NCI-H2227 treated with DMSO at 0.1 percent for 48 hours (cell line): ENCODE results near the gene BTN3A1.

Source experiments
- DNase-seq: peaks from one replicate; lab custom pipeline; 2025; lab: John Stamatoyannopoulos, UW

The BTN3A1 gene

DNA sequence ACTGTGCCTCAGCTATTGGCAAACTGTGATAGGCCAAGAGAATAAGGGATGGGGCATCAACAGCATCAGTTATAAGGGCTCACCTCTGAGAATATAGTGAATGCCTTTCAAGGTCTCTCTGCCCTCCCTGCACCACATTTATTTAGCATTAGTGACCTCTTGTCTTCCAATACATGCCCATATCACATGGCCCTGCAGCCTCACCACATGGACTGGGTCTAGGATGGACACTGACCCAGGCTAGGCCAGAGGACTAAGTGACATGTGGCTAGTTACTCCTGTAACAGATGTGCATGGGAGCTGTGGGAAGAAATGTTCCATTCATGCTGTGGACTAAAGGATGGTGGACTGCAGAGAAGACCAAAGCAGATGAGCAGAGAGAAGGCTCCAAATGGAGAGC is 22.3 kb upstream of the BTN3A1 start:
- no peak for DNase-seq

GRCh38 chr6:26380256-26380655 is 21.8 kb upstream of the BTN3A1 start:
- no peak for DNase-seq

GRCh38 chr6:26382121-26382520 is 20.0 kb upstream of the BTN3A1 start:
- no peak for DNase-seq

DNA sequence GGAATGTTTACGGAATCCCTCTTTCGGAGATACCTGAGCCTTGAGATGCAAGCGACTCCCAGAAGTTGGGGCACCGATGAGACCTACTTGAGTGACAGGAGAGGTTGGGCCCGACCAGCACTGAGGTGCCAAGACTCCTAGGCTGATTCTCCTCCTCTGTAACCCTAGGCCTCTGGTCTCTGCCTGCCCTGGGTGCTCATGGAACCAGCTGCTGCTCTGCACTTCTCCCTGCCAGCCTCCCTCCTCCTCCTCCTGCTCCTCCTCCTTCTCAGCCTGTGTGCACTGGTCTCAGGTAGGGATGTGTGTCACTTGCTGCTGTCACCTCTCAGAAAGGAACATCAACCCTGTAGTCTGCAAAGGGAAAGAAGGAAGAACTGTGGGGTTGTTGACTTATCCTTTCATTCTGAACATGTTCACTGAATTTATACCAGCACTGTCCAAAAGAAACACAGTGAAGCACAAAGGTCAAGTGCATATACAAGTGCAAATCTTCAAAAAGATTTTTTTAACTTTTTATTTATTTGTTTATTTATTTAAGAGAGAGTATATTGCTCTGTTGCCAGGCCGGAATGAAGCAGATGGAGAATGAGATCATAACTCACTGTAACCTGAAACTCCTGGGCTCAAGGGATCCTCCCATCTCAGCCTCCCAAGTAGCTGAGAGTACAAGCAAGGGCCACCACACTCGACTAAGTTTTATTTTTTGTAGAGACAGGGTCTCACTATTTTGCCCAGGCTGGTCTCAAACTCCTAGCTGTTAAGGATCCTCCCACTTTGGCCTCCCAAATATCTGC is 18.3 kb upstream of the BTN3A1 start:
- no peak for DNase-seq

GRCh38 chr6:26385734-26386125 is 16.3 kb upstream of the BTN3A1 start:
- DNase-seq, result no peak

DNA sequence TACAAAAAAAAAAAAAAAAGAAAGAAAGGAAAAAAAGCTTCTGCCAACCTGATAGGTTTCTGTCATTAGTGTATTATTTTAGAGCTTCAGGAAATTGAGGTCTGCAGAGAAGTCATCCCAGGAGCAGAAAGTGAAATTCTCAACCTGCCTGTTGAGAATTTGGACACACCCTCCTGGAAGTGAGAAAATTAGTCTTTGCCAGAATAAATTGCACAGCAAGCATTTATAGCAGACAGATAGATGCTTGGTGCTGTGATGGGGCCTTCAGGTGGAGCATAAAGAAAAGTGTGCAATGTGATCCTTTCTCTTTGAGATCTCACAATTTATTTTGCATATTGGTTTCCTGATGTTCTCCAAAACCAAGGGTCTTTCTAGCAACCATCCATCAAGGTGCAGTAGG is 14.5 kb upstream of the BTN3A1 start:
- DNase-seq, result no peak

DNA sequence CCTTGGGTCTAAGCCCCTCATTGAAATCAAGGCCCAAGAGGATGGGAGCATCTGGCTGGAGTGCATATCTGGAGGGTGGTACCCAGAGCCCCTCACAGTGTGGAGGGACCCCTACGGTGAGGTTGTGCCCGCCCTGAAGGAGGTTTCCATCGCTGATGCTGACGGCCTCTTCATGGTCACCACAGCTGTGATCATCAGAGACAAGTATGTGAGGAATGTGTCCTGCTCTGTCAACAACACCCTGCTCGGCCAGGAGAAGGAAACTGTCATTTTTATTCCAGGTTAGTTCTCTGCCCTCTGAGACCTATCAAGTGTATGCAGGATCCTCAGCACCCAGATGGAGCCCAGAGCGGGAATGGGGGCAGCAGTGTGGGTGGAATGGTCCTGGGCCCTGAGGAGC is 14.1 kb upstream of the BTN3A1 start:
- DNase-seq, result no peak

- DNase-seq, result no peak
These were observed 13.6 kb upstream of the BTN3A1 start for GRCh38 chr6:26388441-26388840.

- DNase-seq, result no peak
These were observed 12.7 kb upstream of the BTN3A1 start for GRCh38 chr6:26389349-26389894.

DNA sequence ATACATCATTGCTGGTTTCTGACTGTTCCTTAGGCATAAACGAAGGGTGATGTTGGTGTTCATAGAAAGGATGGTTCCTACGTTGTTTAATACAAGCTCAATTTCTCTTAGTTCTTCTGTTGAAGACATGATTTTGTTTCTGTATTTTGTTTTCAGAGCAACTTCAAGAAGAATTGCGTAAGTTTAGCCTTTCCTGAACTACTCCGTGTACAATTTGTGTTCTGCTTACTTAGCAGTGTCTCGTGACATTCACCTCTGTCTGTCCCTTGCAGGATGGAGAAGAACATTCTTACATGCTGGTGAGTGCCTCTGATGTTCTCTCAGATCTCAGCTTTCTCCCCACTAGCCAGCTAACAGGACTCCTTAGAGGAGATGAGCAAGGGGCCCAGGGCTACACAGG is 11.5 kb upstream of the BTN3A1 start:
- DNase-seq, result no peak

DNA sequence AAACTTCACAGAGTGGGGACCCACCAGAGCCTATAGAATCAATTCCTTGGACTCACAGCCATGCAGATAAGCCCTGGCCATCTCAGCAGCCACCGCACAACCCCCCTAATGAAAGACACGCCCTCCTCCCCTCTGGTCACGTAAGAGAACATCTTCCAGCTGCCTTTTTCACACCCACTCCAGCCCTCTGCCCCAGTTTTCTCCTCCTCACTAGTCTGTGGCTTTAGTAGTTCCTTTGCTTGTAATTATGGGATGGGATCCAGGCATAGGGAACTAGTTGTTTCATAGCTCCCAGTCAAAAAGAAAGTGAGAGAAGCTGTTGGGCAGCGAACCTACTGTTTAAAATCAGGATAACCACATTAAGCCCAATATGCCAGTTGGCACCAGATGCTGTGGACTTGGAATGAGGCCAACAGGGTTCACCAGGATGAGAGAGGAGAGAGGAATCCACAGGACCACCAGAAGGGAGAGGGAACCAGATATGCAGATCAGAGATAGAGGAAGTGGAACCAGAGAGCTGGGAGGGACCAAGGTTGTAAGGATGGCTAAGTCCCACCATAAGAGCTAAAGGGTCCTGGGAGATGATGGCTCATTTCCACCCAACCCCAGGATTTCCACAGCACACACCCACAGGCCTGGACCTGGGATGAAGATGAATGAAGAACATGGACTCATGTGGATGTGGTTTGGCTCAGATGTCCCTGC is 9.0 kb upstream of the BTN3A1 start:
- DNase-seq, result no peak

DNA sequence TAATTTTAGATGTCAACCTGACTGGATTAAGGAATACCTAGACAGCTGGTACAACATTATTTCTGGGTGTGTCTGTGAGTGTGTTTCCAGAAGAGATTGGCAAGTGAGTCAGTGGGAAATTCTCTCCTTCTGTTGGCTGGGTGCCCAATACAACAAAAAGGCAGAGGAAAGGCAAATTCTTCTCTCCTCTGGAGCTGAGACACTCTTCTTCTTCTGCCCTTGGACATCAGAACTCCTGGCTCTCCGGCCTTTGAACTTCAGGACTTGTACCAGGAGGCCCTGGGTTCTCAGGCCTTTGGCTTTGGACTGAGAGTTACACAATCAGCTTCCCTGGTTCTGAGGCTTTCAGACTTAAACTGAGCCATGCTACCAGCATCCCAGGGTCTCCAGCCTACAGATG is 7.8 kb upstream of the BTN3A1 start:
- DNase-seq, result no peak

- no peak for DNase-seq
These were observed 3.5 kb upstream of the BTN3A1 start for GRCh38 chr6:26398555-26398954.

DNA sequence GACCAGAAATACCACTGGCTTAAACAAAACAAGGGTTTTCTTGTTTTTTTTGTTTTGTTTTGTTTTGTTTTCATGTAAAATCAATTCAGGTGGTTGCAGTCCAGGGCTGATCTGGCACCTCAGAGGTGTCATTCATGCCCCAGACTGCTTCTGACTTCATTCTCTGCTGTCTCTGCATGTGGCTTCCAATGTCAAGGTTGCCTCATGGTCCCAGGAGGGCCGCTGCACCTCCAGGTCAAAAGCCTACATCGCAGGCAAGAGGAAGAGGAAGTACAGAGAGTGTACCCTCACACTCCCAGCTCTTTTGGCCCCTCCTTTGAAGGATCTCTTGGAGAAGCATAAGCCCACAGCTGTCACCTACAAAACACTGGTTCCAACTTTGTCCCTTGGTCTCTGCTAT is 1.4 kb upstream of the BTN3A1 start:
- no peak for DNase-seq

- DNase-seq, result no peak
These were observed 587 bp upstream of the BTN3A1 start for GRCh38 chr6:26401389-26401986.

GRCh38 chr6:26403893-26404292 is 1.8 kb downstream of the BTN3A1 start:
- no peak for DNase-seq

- no peak for DNase-seq
These were observed 2.5 kb downstream of the BTN3A1 start for GRCh38 chr6:26404546-26404945.

GRCh38 chr6:26408828-26409730 is 7.0 kb downstream of the BTN3A1 start:
- no peak for DNase-seq

DNA sequence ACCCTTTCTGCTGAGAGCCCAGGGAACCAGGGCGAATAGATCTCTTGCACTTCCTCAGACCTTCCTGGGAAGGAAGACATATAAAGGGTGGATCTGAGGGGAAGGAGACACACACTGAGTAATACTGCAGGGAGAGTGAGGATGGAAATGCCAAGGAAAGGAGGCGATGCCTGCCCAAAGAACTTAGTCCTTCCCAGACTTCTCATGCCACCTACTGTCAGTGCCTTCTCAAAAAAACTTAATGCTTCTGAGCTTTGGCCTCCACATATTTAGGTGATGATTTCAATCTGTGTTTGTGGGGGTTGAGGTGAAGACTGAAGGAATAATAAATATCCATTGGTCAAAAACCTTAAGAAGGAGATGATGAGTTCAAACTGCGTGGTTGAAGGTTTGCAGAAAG is 9.7 kb downstream of the BTN3A1 start:
- no peak for DNase-seq

DNA sequence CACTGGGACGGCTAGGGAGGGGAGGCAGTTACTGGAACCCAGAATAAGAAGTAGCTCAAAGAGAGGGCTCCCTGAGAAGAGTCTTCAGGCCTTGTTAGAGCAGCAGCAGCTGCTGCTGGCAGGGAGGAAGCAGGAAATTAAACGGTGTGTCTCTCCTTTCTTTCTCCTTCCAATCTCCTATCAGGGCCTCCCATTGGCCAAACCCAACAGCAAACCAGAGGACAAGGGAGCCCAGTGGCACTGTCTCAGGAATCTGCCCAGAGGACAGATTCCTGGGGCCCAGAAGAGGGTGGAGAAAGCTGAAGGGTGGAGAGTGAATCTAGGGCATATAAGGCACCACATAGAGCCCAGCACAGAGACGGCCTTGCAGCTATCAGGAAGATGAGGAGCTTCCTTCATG is 10.2 kb downstream of the BTN3A1 start:
- no peak for DNase-seq

DNA sequence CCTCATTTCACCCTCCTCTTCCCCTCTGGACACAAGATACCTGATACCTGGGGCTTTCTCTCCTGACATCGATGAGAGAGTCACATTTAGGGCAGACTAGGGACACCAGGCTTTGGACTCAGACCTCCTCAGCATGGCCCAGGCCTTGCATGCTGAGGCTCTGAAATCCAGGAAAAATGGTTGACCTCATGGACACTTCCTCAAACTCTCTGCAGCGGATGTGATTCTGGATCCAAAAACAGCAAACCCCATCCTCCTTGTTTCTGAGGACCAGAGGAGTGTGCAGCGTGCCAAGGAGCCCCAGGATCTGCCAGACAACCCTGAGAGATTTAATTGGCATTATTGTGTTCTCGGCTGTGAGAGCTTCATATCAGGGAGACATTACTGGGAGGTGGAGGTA is 10.9 kb downstream of the BTN3A1 start:
- no peak for DNase-seq

GRCh38 chr6:26414281-26414680 is 12.2 kb downstream of the BTN3A1 start:
- DNase-seq, result no peak
